SK-MEL-5 (cell line): Measurements from ENCODE around the gene CEP128. TPM values are rescaled to one million over a fixed set of nuclear protein-coding genes. Genes with fewer than 3 reads are reported as not detected.
A peak's percentile ranks its signal among the peaks of the same experiment; 100 is the strongest.

ENCODE experiments used
- DNase-seq: peaks from one replicate; pipeline ENCODE4 v3.0.0-alpha.2; 2016; ENCODE audit warnings: low read depth, low spot score
- in situ Hi-C: cut with HindIII; loops from 2 replicates; pipeline ENCODE4 v1.10.0; 2016; ENCODE audit warnings: low sequenced_read_pairs, high pct_unique_total_duplicates, low pct_unique_long_range_greater_than_20kb
- total RNA-seq: library from RNA; depleted of rRNA; stranded (reverse); fragments of >200 nt; shearing (Covaris generic); gene quantifications from 2 replicates; pipeline ENCODE4 v1.2.3, GENCODE V29; 2014

Gene CEP128
- total RNA-seq, 1 experiment from 2014 or later: 1.6 TPM

GRCh38 chr14:80618751-80619329 lies 322.7 kb downstream of the CEP128 start:
- in situ Hi-C loops: no loop called here
- DNase-seq: no peak

GRCh38 chr14:80615831-80616230 lies 325.7 kb downstream of the CEP128 start:
- in situ Hi-C loops: no loop called here
- no peak for DNase-seq

- in situ Hi-C loops: no loop called here
- no peak for DNase-seq
Measured at GRCh38 chr14:80609055-80609454, 332.5 kb downstream of the CEP128 start.

- in situ Hi-C loops: no loop called here
- DNase-seq: no peak
Measured at GRCh38 chr14:80608563-80608962, 333.0 kb downstream of the CEP128 start.

- in situ Hi-C loops: no loop called here
- DNase-seq: peak; percentile 3
Measured at GRCh38 chr14:80607430-80608190, 333.9 kb downstream of the CEP128 start.

- peak; percentile 20 for DNase-seq
- in situ Hi-C loops: no loop called here
Measured at GRCh38 chr14:80606347-80606772, 335.2 kb downstream of the CEP128 start.

- no peak for DNase-seq
- in situ Hi-C loops: no loop called here
Measured at GRCh38 chr14:80605536-80605935, 336.0 kb downstream of the CEP128 start.

- peak; percentile 79 for DNase-seq
- in situ Hi-C loops: no loop called here
Measured at GRCh38 chr14:80602946-80603345, 338.6 kb downstream of the CEP128 start.

- peak; percentile 54 for DNase-seq
- in situ Hi-C loops: no loop called here
Measured at GRCh38 chr14:80587096-80587724, 354.3 kb downstream of the CEP128 start.

GRCh38 chr14:80586131-80586530 lies 355.4 kb downstream of the CEP128 start:
- in situ Hi-C loops: no loop called here
- DNase-seq: no peak

- no peak for DNase-seq
- in situ Hi-C loops: no loop called here
Measured at GRCh38 chr14:80585506-80585835, 356.1 kb downstream of the CEP128 start.

- in situ Hi-C loops: no loop called here
- no peak for DNase-seq
Measured at GRCh38 chr14:80584744-80585505, 356.6 kb downstream of the CEP128 start.

GRCh38 chr14:80577599-80577998 lies 363.9 kb downstream of the CEP128 start:
- in situ Hi-C loops: no loop called here
- no peak for DNase-seq

- in situ Hi-C loops: no loop called here
Measured at GRCh38 chr14:80576401-80576800, 365.1 kb downstream of the CEP128 start.

GRCh38 chr14:80575763-80576162 lies 365.8 kb downstream of the CEP128 start:
- DNase-seq: no peak
- in situ Hi-C loops: no loop called here

More at GRCh38 chr14:80576401-80576800, 365.1 kb downstream of the CEP128 start:
- DNase-seq: no peak

GRCh38 chr14:80572666-80573065 lies 368.9 kb downstream of the CEP128 start:
- DNase-seq: no peak
- in situ Hi-C loops: no loop called here

GRCh38 chr14:80570930-80571298 lies 370.6 kb downstream of the CEP128 start:
- no peak for DNase-seq
- in situ Hi-C loops: no loop called here

GRCh38 chr14:80567905-80568536 lies 373.5 kb downstream of the CEP128 start:
- DNase-seq: no peak

More at GRCh38 chr14:80567905-80568536, 373.5 kb downstream of the CEP128 start:
- in situ Hi-C loops: no loop called here
